SK-N-SH treated with all-trans-retinoic acid at 6 μM for 48 hours (cell line): ENCODE data around the gene INTS3.

Experiments
- ARNTL ChIP-seq: fragments of 450-650 bp; formaldehyde crosslinking; IDR thresholded peaks from 2 replicates; pipeline ENCODE4 v1.5.0; 2020; ENCODE audit warnings: low read depth, mild to moderate bottlenecking, moderate library complexity, borderline replicate concordance
- GLIS3 ChIP-seq: fragments of 250-450 bp; sonication (Bioruptor Pico); IDR thresholded peaks from 2 replicates; pipeline ENCODE4 v1.5.0; 2020; ENCODE audit warnings: mild to moderate bottlenecking, moderate library complexity
- ISL1 ChIP-seq: fragments of 250-450 bp; sonication (Bioruptor Pico); IDR thresholded peaks from 2 replicates; pipeline ENCODE4 v2.1.2; 2022; ENCODE audit warnings: mild to moderate bottlenecking, moderate library complexity
- OSR1 ChIP-seq: fragments of 250-450 bp; sonication (Bioruptor Pico); IDR thresholded peaks from 2 replicates; pipeline ENCODE4 v1.8.0; 2022; ENCODE audit warnings: moderate library complexity, mild to moderate bottlenecking, inconsistent platforms
- PATZ1 ChIP-seq: fragments of 250-450 bp; sonication (Bioruptor Pico); IDR thresholded peaks from 2 replicates; pipeline ENCODE4 v1.8.0; 2020; ENCODE audit warnings: mild to moderate bottlenecking, moderate library complexity, borderline replicate concordance
- PPARA ChIP-seq: fragments of 250-450 bp; sonication (Bioruptor Pico); IDR thresholded peaks from 2 replicates; pipeline ENCODE4 v1.5.0; 2020; ENCODE audit warnings: mild to moderate bottlenecking, borderline replicate concordance
- TOX ChIP-seq: fragments of 250-450 bp; sonication (Bioruptor Pico); IDR thresholded peaks from 2 replicates; pipeline ENCODE4 v1.8.0; 2021; ENCODE audit warnings: mild to moderate bottlenecking, moderate library complexity, borderline replicate concordance
- ZC3H10 ChIP-seq: fragments of 250-450 bp; sonication (Bioruptor Pico); IDR thresholded peaks from 2 replicates; pipeline ENCODE4 v1.5.1; 2021; ENCODE audit warnings: mild to moderate bottlenecking, moderate library complexity
- ZFP30 ChIP-seq: fragments of 450-650 bp; formaldehyde crosslinking; IDR thresholded peaks from 2 replicates; pipeline ENCODE4 v1.5.0; 2022; ENCODE audit warnings: mild to moderate bottlenecking, moderate library complexity
- ZNF565 ChIP-seq: fragments of 450-650 bp; formaldehyde crosslinking; conservative IDR thresholded peaks from 2 replicates; pipeline ENCODE4 v1.5.0; 2020; ENCODE audit warnings: low read depth, mild to moderate bottlenecking, moderate library complexity
- ZNF70 ChIP-seq: fragments of 450-650 bp; formaldehyde crosslinking; IDR thresholded peaks from 2 replicates; pipeline ENCODE4 v1.5.0; 2020; ENCODE audit warnings: mild to moderate bottlenecking, moderate library complexity
- TF ChIP-seq, protein P1 (sequence below): fragments of 250-450 bp; sonication (Bioruptor Pico); IDR thresholded peaks from 2 replicates; pipeline ENCODE4 v1.5.0; 2020; ENCODE audit warnings: mild to moderate bottlenecking, moderate library complexity
- TF ChIP-seq, protein P2 (sequence below): fragments of 250-450 bp; sonication (Bioruptor Pico); IDR thresholded peaks from 2 replicates; pipeline ENCODE4 v1.5.1; 2021; ENCODE audit warnings: mild to moderate bottlenecking, moderate library complexity

GRCh38 chr1:153745417-153745816, 17.6 kb downstream of the INTS3 start:
- TF ChIP-seq ZNF565 (CRISPR knock-in tag) (no peak), OSR1 (CRISPR knock-in tag) (no peak), PATZ1 (CRISPR knock-in tag) (no peak), TOX (no peak), ZC3H10 (CRISPR knock-in tag) (no peak), ZNF70 (CRISPR knock-in tag) (no peak), ISL1 (CRISPR knock-in tag) (no peak), GLIS3 (CRISPR knock-in tag) (no peak), ZFP30 (CRISPR knock-in tag) (no peak), ARNTL (no peak), PPARA (no peak)
- TF ChIP-seq, protein P1, sequence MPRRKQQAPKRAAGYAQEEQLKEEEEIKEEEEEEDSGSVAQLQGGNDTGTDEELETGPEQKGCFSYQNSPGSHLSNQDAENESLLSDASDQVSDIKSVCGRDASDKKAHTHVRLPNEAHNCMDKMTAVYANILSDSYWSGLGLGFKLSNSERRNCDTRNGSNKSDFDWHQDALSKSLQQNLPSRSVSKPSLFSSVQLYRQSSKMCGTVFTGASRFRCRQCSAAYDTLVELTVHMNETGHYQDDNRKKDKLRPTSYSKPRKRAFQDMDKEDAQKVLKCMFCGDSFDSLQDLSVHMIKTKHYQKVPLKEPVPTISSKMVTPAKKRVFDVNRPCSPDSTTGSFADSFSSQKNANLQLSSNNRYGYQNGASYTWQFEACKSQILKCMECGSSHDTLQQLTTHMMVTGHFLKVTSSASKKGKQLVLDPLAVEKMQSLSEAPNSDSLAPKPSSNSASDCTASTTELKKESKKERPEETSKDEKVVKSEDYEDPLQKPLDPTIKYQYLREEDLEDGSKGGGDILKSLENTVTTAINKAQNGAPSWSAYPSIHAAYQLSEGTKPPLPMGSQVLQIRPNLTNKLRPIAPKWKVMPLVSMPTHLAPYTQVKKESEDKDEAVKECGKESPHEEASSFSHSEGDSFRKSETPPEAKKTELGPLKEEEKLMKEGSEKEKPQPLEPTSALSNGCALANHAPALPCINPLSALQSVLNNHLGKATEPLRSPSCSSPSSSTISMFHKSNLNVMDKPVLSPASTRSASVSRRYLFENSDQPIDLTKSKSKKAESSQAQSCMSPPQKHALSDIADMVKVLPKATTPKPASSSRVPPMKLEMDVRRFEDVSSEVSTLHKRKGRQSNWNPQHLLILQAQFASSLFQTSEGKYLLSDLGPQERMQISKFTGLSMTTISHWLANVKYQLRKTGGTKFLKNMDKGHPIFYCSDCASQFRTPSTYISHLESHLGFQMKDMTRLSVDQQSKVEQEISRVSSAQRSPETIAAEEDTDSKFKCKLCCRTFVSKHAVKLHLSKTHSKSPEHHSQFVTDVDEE (CRISPR knock-in tag), result no peak
- TF ChIP-seq, protein P2, sequence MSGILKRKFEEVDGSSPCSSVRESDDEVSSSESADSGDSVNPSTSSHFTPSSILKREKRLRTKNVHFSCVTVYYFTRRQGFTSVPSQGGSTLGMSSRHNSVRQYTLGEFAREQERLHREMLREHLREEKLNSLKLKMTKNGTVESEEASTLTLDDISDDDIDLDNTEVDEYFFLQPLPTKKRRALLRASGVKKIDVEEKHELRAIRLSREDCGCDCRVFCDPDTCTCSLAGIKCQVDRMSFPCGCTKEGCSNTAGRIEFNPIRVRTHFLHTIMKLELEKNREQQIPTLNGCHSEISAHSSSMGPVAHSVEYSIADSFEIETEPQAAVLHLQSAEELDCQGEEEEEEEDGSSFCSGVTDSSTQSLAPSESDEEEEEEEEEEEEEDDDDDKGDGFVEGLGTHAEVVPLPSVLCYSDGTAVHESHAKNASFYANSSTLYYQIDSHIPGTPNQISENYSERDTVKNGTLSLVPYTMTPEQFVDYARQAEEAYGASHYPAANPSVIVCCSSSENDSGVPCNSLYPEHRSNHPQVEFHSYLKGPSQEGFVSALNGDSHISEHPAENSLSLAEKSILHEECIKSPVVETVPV (CRISPR knock-in tag), result no peak
